PC-3 (cell line): ENCODE measurements around the gene CIDEC.

Experiments
- EZH2 ChIP-seq: fragments of 300-600 bp; sonication (generic); IDR thresholded peaks from one replicate; pipeline ENCODE4 v1.6.1; 2017; ENCODE audit warnings: antibody characterized with exemption, mild to moderate bottlenecking, low read length; ENCODE audit not compliant: unreplicated experiment
- EZH2phosphoT487 ChIP-seq: fragments of 300-600 bp; sonication (generic); IDR thresholded peaks from 2 replicates; pipeline ENCODE4 v1.6.1; 2018; ENCODE audit warnings: mild to moderate bottlenecking, antibody characterized with exemption, low read length, borderline replicate concordance
- TF ChIP-seq, protein P1 (sequence below): fragments of 300-600 bp; sonication (generic); conservative IDR thresholded peaks from 2 replicates; pipeline ENCODE4 v1.5.1; 2017; ENCODE audit warnings: antibody characterized with exemption, low read depth, mild to moderate bottlenecking, low read length

DNA sequence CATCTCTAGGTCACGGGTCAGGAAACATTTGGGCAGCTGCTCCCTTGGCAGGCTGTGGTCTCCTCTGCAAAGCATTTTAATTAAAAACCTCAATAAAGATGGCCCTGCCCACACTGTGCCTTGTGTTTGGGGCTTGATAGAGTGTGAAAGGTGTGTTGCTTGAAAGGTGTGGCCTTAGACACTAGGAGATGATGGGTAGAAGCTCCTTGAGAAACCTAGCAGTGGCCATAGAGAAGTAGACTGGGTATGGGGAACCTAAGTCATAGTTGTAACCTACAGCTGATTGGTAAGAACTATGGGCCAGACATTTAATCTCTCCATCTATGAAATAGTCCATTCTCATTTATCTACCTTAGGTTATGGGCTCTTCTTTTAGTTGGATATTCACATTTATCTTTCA, 13.7 kb upstream of the CIDEC start:
- no peak for TF ChIP-seq EZH2
- TF ChIP-seq, protein P1, sequence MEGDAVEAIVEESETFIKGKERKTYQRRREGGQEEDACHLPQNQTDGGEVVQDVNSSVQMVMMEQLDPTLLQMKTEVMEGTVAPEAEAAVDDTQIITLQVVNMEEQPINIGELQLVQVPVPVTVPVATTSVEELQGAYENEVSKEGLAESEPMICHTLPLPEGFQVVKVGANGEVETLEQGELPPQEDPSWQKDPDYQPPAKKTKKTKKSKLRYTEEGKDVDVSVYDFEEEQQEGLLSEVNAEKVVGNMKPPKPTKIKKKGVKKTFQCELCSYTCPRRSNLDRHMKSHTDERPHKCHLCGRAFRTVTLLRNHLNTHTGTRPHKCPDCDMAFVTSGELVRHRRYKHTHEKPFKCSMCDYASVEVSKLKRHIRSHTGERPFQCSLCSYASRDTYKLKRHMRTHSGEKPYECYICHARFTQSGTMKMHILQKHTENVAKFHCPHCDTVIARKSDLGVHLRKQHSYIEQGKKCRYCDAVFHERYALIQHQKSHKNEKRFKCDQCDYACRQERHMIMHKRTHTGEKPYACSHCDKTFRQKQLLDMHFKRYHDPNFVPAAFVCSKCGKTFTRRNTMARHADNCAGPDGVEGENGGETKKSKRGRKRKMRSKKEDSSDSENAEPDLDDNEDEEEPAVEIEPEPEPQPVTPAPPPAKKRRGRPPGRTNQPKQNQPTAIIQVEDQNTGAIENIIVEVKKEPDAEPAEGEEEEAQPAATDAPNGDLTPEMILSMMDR, result no peak
- no peak for TF ChIP-seq EZH2phosphoT487
